Activated CD8-positive, alpha-beta T cell treated with anti-CD3 and anti-CD28 coated beads, Interleukin-2, amount 10 ng/mL, durations not matched to agents 7 days and 5 days (primary cell): Measurements from ENCODE around the gene DUSP3. TPM values are rescaled to one million over a fixed set of nuclear protein-coding genes. Genes with fewer than 3 reads are reported as not detected.
A peak's percentile ranks its signal among the peaks of the same experiment; 100 is the strongest.

ENCODE experiments used
- ATAC-seq: fragments of 150-1000 bp; cut with Tn5 transposase; one replicate; pipeline ENCODE4 v1.10.0; 2021; ENCODE audit warnings: moderate library complexity
- CTCF ChIA-PET: fragments of 350-600 bp; sonication (Branson Sonifier 250); formaldehyde crosslinking; loops from one replicate; lab custom pipeline; 2021; ENCODE audit warnings: antibody characterized with exemption; lab: Charles Lee
- POLR2A ChIA-PET: fragments of 350-600 bp; sonication (Branson Sonifier 250); formaldehyde crosslinking; loops from one replicate; lab custom pipeline; 2021; ENCODE audit warnings: antibody characterized with exemption; lab: Charles Lee
- DNase-seq: peaks from one replicate; pipeline ENCODE4 v3.0.0-alpha.2; 2020
- H3K27ac Mint-ChIP-seq: one replicate; pipeline ENCODE4 v1.8.0; 2021; ENCODE audit warnings: mild to moderate bottlenecking, mixed read lengths
- H3K27me3 Mint-ChIP-seq: one replicate; pipeline ENCODE4 v1.8.0; 2021; ENCODE audit warnings: low read depth, mixed read lengths
- H3K36me3 Mint-ChIP-seq: one replicate; pipeline ENCODE4 v1.8.0; 2021; ENCODE audit warnings: low read depth, mixed read lengths
- H3K4me1 Mint-ChIP-seq: one replicate; pipeline ENCODE4 v1.8.0; 2021; ENCODE audit warnings: low read depth, mixed read lengths
- H3K4me3 Mint-ChIP-seq: one replicate; pipeline ENCODE4 v1.8.0; 2021; ENCODE audit warnings: mild to moderate bottlenecking, mixed read lengths
- H3K9me3 Mint-ChIP-seq: one replicate; pipeline ENCODE4 v1.8.0; 2022; ENCODE audit warnings: mixed read lengths; ENCODE audit not compliant: insufficient read depth
- total RNA-seq, 2 experiments: library from RNA; stranded (reverse); gene quantifications; one replicate each; pipeline ENCODE4 v1.2.3, GENCODE V29; 2021

DUSP3 gene
- total RNA-seq, 2 experiments from 2014 or later = 9.2 to 14.7 TPM

DNA sequence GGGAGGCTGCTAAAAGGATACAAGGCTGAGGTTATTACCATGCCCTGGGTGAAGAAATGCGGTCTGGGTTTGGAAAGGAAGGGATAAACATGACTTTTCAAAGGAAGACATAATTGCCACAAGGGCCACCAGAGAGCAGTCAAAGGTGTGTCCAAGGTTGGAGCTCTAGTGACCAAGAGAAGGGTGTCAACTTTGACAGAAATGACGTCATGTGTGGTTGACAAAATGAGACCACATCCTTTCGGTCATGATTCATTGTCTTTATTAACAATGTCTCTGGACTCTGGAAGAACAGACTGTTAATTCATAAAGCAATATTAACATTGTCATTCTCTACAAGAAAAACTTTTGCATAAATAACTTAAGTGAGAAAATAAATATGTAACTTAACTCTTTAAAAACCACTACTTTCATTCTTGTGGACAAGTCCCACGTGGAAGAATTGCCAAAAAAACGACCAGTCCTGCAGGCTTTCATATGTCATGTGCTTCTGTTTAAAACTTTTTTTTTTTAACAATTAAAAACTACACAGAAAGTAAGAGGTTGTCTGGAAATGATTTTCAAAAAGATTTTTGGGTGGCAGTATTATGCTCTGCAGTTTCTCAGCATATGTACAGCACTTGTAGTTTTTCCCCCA lies 25.2 kb downstream of the DUSP3 start:
- H3K4me1 Mint-ChIP-seq = peaks cover 29% of the 10 kb centered on the region
- H3K9me3 Mint-ChIP-seq = no peaks in the 10 kb centered on the region
- POLR2A ChIA-PET = interaction anchor here (0.6 kb wide), 1 partner anchor 53 kb away, joined by 5 read pairs; no protein-coding TSS in a partner anchor
- no peak overlapping the region for H3K4me3 Mint-ChIP-seq
- H3K27me3 Mint-ChIP-seq = peaks cover 40% of the 10 kb centered on the region
- CTCF ChIA-PET = interaction anchor here (0.6 to 17.0 kb wide), 3 partner anchors 12 to 54 kb away, joined by 3 to 607 read pairs (median 13); no protein-coding TSS in a partner anchor
- no peaks in the 10 kb centered on the region for H3K36me3 Mint-ChIP-seq
- peak; percentile 45 for DNase-seq
- ATAC-seq = no peak
- H3K27ac Mint-ChIP-seq = no peak overlapping the region

DNA sequence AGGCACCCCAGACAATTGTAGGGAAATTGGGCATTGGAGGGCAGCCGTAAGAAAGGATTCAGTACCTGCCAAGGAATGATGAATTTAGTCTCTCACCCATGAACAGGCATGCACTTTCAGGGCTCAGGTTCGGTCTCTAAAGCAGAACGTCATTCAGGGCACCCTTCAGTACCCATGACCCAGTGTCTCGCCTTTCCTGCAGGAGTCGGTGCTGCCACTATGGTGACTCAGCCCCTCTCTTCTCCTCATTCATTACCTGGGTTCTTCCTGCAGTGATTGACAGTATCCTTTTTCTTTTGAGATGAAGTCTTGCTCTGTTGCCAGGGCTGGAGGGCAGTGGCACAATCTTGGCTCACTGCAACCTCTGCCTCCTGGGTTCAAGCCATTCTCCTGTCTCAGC lies 28.6 kb downstream of the DUSP3 start:
- peaks cover 46% of the 10 kb centered on the region for H3K27me3 Mint-ChIP-seq
- ATAC-seq (no peak), DNase-seq (no peak)
- no peaks in the 10 kb centered on the region for H3K36me3 Mint-ChIP-seq
- no peak overlapping the region for H3K27ac Mint-ChIP-seq
- H3K4me3 Mint-ChIP-seq = no peak overlapping the region
- POLR2A ChIA-PET = no interaction called here
- H3K4me1 Mint-ChIP-seq = peaks cover 29% of the 10 kb centered on the region
- H3K9me3 Mint-ChIP-seq = no peaks in the 10 kb centered on the region
- CTCF ChIA-PET = interaction anchor here (0.6 to 3.8 kb wide), 3 partner anchors 10 to 16 kb away, joined by 3 to 13 read pairs (median 5); no protein-coding TSS in a partner anchor

GRCh38 chr17:43745541-43745940 lies 33.2 kb downstream of the DUSP3 start:
- peaks cover 5% of the 10 kb centered on the region for H3K9me3 Mint-ChIP-seq
- H3K27me3 Mint-ChIP-seq = peaks cover 44% of the 10 kb centered on the region
- H3K4me3 Mint-ChIP-seq = no peak overlapping the region
- ChIA-PET CTCF (interaction anchor here (1.0 to 2.3 kb wide), 3 partner anchors 21 to 52 kb away, joined by 3 to 7 read pairs (median 4); no protein-coding TSS in a partner anchor), POLR2A (no interaction called here)
- DNase-seq = no peak
- H3K27ac Mint-ChIP-seq = no peak overlapping the region
- no peak for ATAC-seq
- H3K4me1 Mint-ChIP-seq = peaks cover 8% of the 10 kb centered on the region
- no peaks in the 10 kb centered on the region for H3K36me3 Mint-ChIP-seq

DNA sequence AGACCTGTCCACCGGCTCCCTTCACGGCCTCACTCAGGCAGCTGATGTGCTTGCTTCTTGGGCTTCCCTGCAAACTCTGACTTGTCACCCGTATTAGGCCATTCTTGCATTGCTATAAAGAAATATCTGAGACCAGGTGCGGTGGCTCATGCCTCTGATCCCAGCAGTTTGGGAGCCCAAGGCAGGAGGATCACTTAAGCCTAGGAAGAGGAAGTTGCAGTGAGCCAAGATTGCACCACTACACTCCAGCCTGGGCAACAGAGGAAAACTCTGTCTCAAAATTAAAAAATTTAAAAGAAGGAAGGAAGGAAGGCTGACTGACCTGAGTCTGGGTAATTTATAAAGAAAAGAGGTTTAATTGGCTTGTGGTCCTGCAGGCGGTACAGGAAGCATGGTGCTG lies 37.1 kb downstream of the DUSP3 start:
- Mint-ChIP-seq H3K4me3 (no peak overlapping the region), H3K4me1 (no peaks in the 10 kb centered on the region), H3K27ac (no peak overlapping the region), H3K36me3 (no peaks in the 10 kb centered on the region), H3K27me3 (peaks cover 40% of the 10 kb centered on the region), H3K9me3 (peaks cover 5% of the 10 kb centered on the region)
- no peak for DNase-seq
- ATAC-seq = no peak
- ChIA-PET CTCF (interaction anchor here (1.2 kb wide), 1 partner anchor 24 kb away, joined by 3 read pairs; no protein-coding TSS in a partner anchor), POLR2A (no interaction called here)

DNA sequence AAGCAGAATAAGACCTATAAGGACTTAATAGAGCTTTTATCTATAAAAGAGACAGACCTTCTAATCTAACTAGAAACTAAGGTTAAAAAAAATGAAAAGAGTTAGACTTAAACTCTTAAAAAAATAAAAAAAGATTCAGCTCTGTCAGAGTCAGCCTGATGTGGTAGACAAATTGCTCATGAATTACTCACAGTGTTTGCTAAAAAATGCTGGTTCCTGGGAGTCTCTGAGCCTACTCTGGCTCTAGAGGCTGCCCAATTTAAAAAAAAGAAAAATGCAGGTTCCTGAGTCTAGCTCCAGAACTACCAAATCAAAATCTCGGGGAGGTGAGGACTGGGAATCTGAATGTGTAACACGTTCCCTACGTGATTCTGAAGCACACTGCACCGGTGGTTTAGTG lies 38.2 kb downstream of the DUSP3 start:
- Mint-ChIP-seq H3K27me3 (peaks cover 32% of the 10 kb centered on the region), H3K9me3 (peaks cover 5% of the 10 kb centered on the region), H3K4me1 (no peaks in the 10 kb centered on the region), H3K4me3 (no peak overlapping the region), H3K27ac (no peak overlapping the region), H3K36me3 (no peaks in the 10 kb centered on the region)
- no peak for ATAC-seq
- no peak for DNase-seq
- ChIA-PET CTCF (interaction anchor here (0.9 to 1.0 kb wide), 2 partner anchors 19 to 26 kb away, joined by 3 to 4 read pairs; no protein-coding TSS in a partner anchor), POLR2A (interaction anchor here (0.9 kb wide), 1 partner anchor 22 kb away, joined by 3 read pairs; no protein-coding TSS in a partner anchor)

DNA sequence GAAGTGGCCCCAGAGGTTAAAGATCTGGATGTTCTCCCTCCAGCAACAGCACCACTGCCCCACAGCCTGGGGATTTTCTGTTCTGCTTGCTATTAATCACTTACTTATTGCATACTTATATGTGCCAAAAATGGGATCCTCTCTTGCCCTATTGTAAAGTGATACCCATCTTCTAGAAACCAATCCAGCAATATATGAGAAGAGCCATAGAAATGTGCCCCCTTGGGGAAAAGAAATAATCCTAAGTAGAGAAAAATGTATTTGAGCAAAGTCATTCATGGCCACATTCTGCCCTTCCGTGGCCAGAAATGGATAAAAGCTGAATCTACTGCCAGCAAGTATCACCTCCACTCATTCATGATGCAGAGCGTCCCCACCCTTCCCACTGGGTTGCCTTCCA lies 41.1 kb downstream of the DUSP3 start:
- ChIA-PET CTCF (interaction anchor here (1.9 kb wide), 1 partner anchor 29 kb away, joined by 5 read pairs; no protein-coding TSS in a partner anchor), POLR2A (no interaction called here)
- Mint-ChIP-seq H3K27ac (no peak overlapping the region), H3K36me3 (no peaks in the 10 kb centered on the region), H3K27me3 (peaks cover 24% of the 10 kb centered on the region), H3K4me3 (no peak overlapping the region), H3K4me1 (no peaks in the 10 kb centered on the region), H3K9me3 (peaks cover 8% of the 10 kb centered on the region)
- ATAC-seq (no peak), DNase-seq (no peak)

DNA sequence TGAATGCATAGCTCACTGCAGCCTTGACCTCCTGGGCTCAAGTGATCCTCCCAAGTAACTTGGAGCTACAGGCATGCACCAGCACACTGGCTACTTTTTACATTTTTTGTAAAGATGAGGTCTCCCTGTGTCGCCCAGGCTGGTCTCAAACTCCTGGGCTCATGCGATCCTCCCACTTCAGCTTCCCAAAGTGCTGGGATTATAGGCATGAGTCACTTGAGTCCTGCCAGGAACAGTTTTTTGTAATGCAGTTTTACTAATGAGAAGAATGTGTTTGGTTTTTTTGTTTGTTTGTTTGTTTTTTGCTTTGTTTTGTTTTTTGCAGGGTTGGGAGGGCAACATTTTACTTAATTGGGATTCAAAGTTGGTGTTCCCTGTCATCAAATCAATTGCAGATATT lies 42.4 kb downstream of the DUSP3 start:
- ATAC-seq = no peak
- H3K9me3 Mint-ChIP-seq = peaks cover 3% of the 10 kb centered on the region
- no peaks in the 10 kb centered on the region for H3K36me3 Mint-ChIP-seq
- no peaks in the 10 kb centered on the region for H3K4me1 Mint-ChIP-seq
- no peak overlapping the region for H3K27ac Mint-ChIP-seq
- CTCF ChIA-PET = interaction anchor here (1.3 to 1.9 kb wide), 2 partner anchors 30 to 31 kb away, joined by 3 to 5 read pairs; no protein-coding TSS in a partner anchor
- DNase-seq = no peak
- peaks cover 24% of the 10 kb centered on the region for H3K27me3 Mint-ChIP-seq
- POLR2A ChIA-PET = interaction anchor here (0.7 kb wide), 1 partner anchor 34 kb away, joined by 3 read pairs; no protein-coding TSS in a partner anchor
- no peak overlapping the region for H3K4me3 Mint-ChIP-seq

GRCh38 chr17:43734376-43734775 lies 44.4 kb downstream of the DUSP3 start:
- CTCF ChIA-PET = interaction anchor here (1.2 to 2.6 kb wide), 2 partner anchors 26 to 32 kb away, joined by 3 to 11 read pairs; no protein-coding TSS in a partner anchor
- Mint-ChIP-seq H3K27ac (no peak overlapping the region), H3K36me3 (no peaks in the 10 kb centered on the region), H3K4me3 (no peak overlapping the region), H3K9me3 (peaks cover 3% of the 10 kb centered on the region), H3K4me1 (no peaks in the 10 kb centered on the region), H3K27me3 (peaks cover 21% of the 10 kb centered on the region)
- no peak for ATAC-seq
- POLR2A ChIA-PET = no interaction called here
- no peak for DNase-seq

- no peak for ATAC-seq
- POLR2A ChIA-PET = no interaction called here
- H3K36me3 Mint-ChIP-seq = no peaks in the 10 kb centered on the region
- H3K9me3 Mint-ChIP-seq = peaks cover 3% of the 10 kb centered on the region
- no peak for DNase-seq
- H3K27me3 Mint-ChIP-seq = peaks cover 21% of the 10 kb centered on the region
- no peak overlapping the region for H3K4me3 Mint-ChIP-seq
- no peak overlapping the region for H3K27ac Mint-ChIP-seq
- no peaks in the 10 kb centered on the region for H3K4me1 Mint-ChIP-seq
- CTCF ChIA-PET = interaction anchor here (0.7 to 2.6 kb wide), 3 partner anchors 25 to 32 kb away, joined by 3 to 11 read pairs (median 3); partner anchors contain the start of gene SOST
Measured at GRCh38 chr17:43733956-43734355, 44.8 kb downstream of the DUSP3 start.

DNA sequence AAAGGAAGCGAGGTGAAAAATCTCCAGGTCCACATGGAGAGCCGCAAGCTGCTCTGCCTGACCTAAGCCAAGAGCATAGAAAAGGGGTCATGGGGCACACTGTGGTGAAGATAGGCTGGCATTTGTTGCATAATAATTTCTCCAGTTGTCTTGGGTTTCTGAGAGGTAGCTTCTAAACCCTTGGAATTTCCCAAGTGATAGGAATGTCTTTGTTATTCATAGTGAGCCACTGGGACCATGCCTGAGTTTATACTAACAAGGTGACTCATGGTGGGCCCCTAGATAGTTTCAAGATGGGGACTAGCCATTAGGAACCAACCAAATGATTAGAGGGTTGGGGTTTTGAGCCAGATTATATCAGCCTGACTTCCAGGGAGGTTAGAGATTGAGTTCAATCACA lies 45.8 kb downstream of the DUSP3 start:
- Mint-ChIP-seq H3K36me3 (no peaks in the 10 kb centered on the region), H3K9me3 (peaks cover 3% of the 10 kb centered on the region), H3K27me3 (peaks cover 20% of the 10 kb centered on the region), H3K4me3 (no peak overlapping the region), H3K4me1 (no peaks in the 10 kb centered on the region), H3K27ac (no peak overlapping the region)
- DNase-seq (no peak), ATAC-seq (no peak)
- POLR2A ChIA-PET = no interaction called here
- CTCF ChIA-PET = interaction anchor here (2.6 kb wide), 1 partner anchor 33 kb away, joined by 11 read pairs; no protein-coding TSS in a partner anchor

DNA sequence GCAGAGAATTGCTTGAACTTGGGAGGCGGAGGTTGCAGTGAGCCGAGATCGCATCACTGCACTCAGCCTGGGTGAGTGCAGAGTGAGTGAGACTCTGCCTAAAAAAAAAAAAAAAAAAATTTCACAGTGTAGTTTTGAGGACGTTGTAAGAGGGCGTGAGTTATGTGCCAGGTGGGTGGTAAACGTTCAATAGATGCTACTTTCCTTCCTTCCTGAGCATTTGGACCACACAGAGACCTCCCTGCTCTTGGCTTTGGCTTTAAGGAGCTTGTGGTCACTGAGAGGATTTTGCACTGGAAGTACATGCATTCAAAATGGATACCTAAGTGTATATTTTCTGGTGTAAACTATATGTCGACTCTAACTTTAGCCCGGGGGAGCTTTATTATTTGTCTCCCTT lies 50.7 kb downstream of the DUSP3 start:
- Mint-ChIP-seq H3K27ac (no peak overlapping the region), H3K4me1 (no peaks in the 10 kb centered on the region), H3K36me3 (no peaks in the 10 kb centered on the region), H3K4me3 (no peak overlapping the region), H3K9me3 (peaks cover 1% of the 10 kb centered on the region), H3K27me3 (peaks cover 3% of the 10 kb centered on the region)
- CTCF ChIA-PET = interaction anchor here (0.9 to 3.2 kb wide), 3 partner anchors 33 to 39 kb away, joined by 3 to 11 read pairs (median 5); no protein-coding TSS in a partner anchor
- ATAC-seq (no peak), DNase-seq (no peak)
- POLR2A ChIA-PET = no interaction called here
